ENCODE measurements around the gene ADAMTS2.

ADAMTS2 gene

GRCh38 chr5:179141867-179142266 is 203.4 kb downstream of the ADAMTS2 start:
- no peak for DNase-seq (ENCODE audit: low spot score)
- no peak for TF ChIP-seq CTCF (IDR thresholded peaks at IDR 0.05; ENCODE audit: extremely low read depth, insufficient read depth, missing control alignments)
- in situ Hi-C loops (cut with MboI; ENCODE audit: low pct_unique_long_range_greater_than_20kb, low sequenced_read_pairs, unreplicated experiment), result no loop called here

- DNase-seq (ENCODE audit: low spot score), result no peak
- no peak for TF ChIP-seq CTCF (IDR thresholded peaks at IDR 0.05; ENCODE audit: extremely low read depth, insufficient read depth, missing control alignments)
- in situ Hi-C loops (cut with MboI; ENCODE audit: low pct_unique_long_range_greater_than_20kb, low sequenced_read_pairs, unreplicated experiment), result no loop called here
Observed at GRCh38 chr5:179140293-179140692, 205.0 kb downstream of the ADAMTS2 start.

- TF ChIP-seq CTCF (IDR thresholded peaks at IDR 0.05; ENCODE audit: extremely low read depth, insufficient read depth, missing control alignments), result no peak
- no peak for DNase-seq (ENCODE audit: low spot score)
- in situ Hi-C loops (cut with MboI; ENCODE audit: low pct_unique_long_range_greater_than_20kb, low sequenced_read_pairs, unreplicated experiment), result no loop called here
Observed at GRCh38 chr5:179139936-179140235, 205.4 kb downstream of the ADAMTS2 start.

- TF ChIP-seq CTCF (IDR thresholded peaks at IDR 0.05; ENCODE audit: extremely low read depth, insufficient read depth, missing control alignments), result no peak
- no peak for DNase-seq (ENCODE audit: low spot score)
- in situ Hi-C loops (cut with MboI; ENCODE audit: low pct_unique_long_range_greater_than_20kb, low sequenced_read_pairs, unreplicated experiment), result no loop called here
Observed at GRCh38 chr5:179139111-179139935, 205.9 kb downstream of the ADAMTS2 start.

- no peak for TF ChIP-seq CTCF (IDR thresholded peaks at IDR 0.05; ENCODE audit: extremely low read depth, insufficient read depth, missing control alignments)
- DNase-seq (ENCODE audit: low spot score), result no peak
- in situ Hi-C loops (cut with MboI; ENCODE audit: low pct_unique_long_range_greater_than_20kb, low sequenced_read_pairs, unreplicated experiment), result no loop called here
Observed at GRCh38 chr5:179138568-179138925, 206.7 kb downstream of the ADAMTS2 start.

GRCh38 chr5:179137643-179138567 is 207.4 kb downstream of the ADAMTS2 start:
- no peak for DNase-seq (ENCODE audit: low spot score)
- TF ChIP-seq CTCF (IDR thresholded peaks at IDR 0.05; ENCODE audit: extremely low read depth, insufficient read depth, missing control alignments), result no peak
- in situ Hi-C loops (cut with MboI; ENCODE audit: low pct_unique_long_range_greater_than_20kb, low sequenced_read_pairs, unreplicated experiment), result no loop called here

Measured in GM13977 (cell line).